ENCODE results near the gene TPRG1. TPM values are rescaled to one million over a fixed set of nuclear protein-coding genes. Genes with fewer than 3 reads are reported as not detected.

TPRG1 gene, protein sequence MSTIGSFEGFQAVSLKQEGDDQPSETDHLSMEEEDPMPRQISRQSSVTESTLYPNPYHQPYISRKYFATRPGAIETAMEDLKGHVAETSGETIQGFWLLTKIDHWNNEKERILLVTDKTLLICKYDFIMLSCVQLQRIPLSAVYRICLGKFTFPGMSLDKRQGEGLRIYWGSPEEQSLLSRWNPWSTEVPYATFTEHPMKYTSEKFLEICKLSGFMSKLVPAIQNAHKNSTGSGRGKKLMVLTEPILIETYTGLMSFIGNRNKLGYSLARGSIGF
- 2.5 TPM for total RNA-seq

DNA sequence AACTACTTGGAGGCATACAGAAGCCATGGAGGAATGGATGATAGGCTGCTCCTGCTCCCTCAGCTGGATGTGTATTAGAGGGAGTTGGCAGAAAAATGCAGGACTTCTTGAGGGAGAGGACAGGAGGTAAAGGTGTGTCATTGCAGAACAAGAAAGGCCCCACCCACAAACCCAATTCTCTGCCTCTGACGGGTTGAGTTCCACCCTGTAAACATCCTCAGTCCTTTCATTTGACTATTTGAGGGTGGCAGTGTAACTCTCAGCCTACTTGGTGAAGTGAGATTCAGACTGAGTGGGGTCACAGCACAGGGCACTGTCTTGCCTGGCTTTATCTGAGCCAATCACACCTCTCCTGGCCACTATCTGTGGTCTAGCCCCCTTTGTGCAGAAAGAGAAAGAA lies at the start of gene TPRG1:
TPRG1 (plus strand) TSS at position 265 of the 400 bp plus-strand sequence. CDS start 35,414 bp downstream, outside the sequence.

